NB4 (cell line): ENCODE measurements around the gene ZNF516.

Experiments
- CTCF ChIP-seq: IDR thresholded peaks from one replicate; pipeline ENCODE4 v1.5.1; 2012; ENCODE audit warnings: low read depth, low read length
- POLR2A ChIP-seq: IDR thresholded peaks from 2 replicates; pipeline ENCODE4 v1.6.1; 2011; ENCODE audit warnings: mild to moderate bottlenecking; ENCODE audit not compliant: insufficient read length; ENCODE audit errors: extremely low read depth

DNA sequence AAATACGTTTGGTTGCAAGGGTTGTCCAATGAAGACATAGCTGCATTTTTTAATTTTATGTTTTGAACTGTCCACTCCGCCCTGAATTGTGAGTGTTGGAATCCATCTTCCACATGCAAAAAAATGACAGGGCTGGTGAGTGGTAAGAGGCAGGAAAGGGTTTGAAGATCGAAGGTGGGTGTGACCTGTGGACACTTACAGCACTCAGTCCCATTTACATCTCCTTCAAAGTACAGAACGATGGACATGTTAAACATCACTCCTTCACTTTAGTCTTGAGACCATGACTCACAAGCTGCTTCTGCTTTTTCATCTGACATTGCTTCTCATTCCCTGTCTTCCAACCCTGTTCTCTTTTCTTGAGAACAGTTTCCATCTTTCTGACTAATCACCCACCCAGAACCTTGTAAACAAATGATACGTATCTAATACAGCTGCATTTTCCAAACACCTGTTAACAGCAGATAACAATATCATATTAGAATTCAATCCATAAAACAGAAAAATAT is 179.3 kb downstream of the ZNF516 start:
- no peak for TF ChIP-seq CTCF
- no peak for TF ChIP-seq POLR2A
